Tibial artery (tissue), 4 donors: ENCODE measurements around the gene MDN1.
"Not testable (repeated sequence)": the region's sequence is repeated elsewhere in the genome, so short reads cannot be mapped to it uniquely, and the experiment has no call there.

Experiments
- DNase-seq, 2 donors: peaks; one replicate each; pipeline ENCODE4 v3.0.0-alpha.2; 2019
- H3K27ac ChIP-seq, 2 donors: fragments of 200-600 bp; sonication (generic) in 1 of 2; 1 replicate in 1 of 2; 2 replicates in 1 of 2; pipeline ENCODE4 v1.5.1; 2018 to 2019; ENCODE audit warnings: mild to moderate bottlenecking in 1 of 2
- H3K27me3 ChIP-seq, 2 donors: fragments of 200-600 bp; sonication (generic) in 1 of 2; one replicate each; pipeline versions ENCODE4 v1.5.1 to v1.6.0; 2016 to 2019
- H3K36me3 ChIP-seq, 3 donors: fragments of 200-600 bp; sonication (generic) in 2 of 3; one replicate each; pipeline ENCODE4 v1.5.1; 2016 to 2019; ENCODE audit warnings: mild to moderate bottlenecking in 2 of 3
- H3K4me1 ChIP-seq, 4 donors: fragments of 200-600 bp; sonication (generic) in 2 of 4; 1 replicate in 3 of 4; 2 replicates in 1 of 4; pipeline ENCODE4 v1.5.1; 2016 to 2019
- H3K4me3 ChIP-seq, 2 donors: fragments of 200-600 bp; sonication (generic) in 1 of 2; 1 replicate in 1 of 2; 2 replicates in 1 of 2; pipeline ENCODE4 v1.5.1; 2018 to 2019; ENCODE audit warnings: mild to moderate bottlenecking in 2 of 2
- H3K9me3 ChIP-seq, 3 donors: fragments of 200-600 bp; sonication (generic) in 1 of 3; one replicate each; pipeline ENCODE4 v1.5.1; 2016 to 2019
- CTCF ChIP-seq, 2 experiments: fragments of 200-600 bp in 1 of 2; fragments of 450-650 bp in 1 of 2; IDR thresholded peaks; one replicate each; pipeline ENCODE4 v1.5.1; 2017 to 2019; ENCODE audit warnings: antibody characterized with exemption in 2 of 2, mild to moderate bottlenecking in 1 of 2, moderate library complexity in 1 of 2
- intact Hi-C: fragments of 100-400 bp; cut with DNase I; formaldehyde crosslinking; loops from one replicate; pipeline ENCODE4 v1.15.0; 2023; ENCODE audit warnings: low total_unique reads

The MDN1 gene

DNA sequence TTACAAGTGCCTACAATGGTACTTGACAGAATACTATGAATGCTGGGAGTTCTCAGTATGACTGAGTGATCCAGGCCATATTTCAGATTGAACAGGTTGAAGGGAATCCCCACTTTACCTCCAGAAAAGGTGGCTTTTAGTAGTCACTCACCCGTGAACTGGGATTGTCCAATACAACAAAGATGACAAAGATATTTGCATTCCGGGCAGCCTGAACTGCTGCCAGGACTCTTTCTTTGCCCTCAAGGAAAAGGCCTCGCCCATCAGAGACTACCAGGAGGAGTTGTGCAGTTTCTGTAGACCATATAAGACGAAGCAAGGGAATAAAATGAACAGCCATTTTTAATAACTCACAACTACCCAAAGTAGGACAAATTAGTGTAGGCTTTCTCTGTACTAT is 174.7 kb downstream of the MDN1 start:
- Histone ChIP-seq H3K27me3 (no peaks in the 10 kb centered on the region), H3K4me3 (no peak overlapping the region)

GRCh38 chr6:89643406-89643805 is 176.2 kb downstream of the MDN1 start:
- peaks cover 40 to 67% (median 43%) of the 10 kb centered on the region in 3 donors for H3K36me3 ChIP-seq
- H3K27ac ChIP-seq, result no peak overlapping the region
- no peaks in the 10 kb centered on the region for H3K9me3 ChIP-seq
- peaks cover 0 to 10% (median 4%) of the 10 kb centered on the region in 4 donors for H3K4me1 ChIP-seq
- no peak for DNase-seq
- TF ChIP-seq CTCF (IDR thresholded peaks at IDR 0.05), result no peak
- intact Hi-C loops, result loop anchor here (10.0 kb wide), 1 partner anchor 299 kb away; no protein-coding TSS in a partner anchor
- no peaks in the 10 kb centered on the region for H3K27me3 ChIP-seq
- H3K4me3 ChIP-seq, result no peak overlapping the region

More for the DNA sequence above, 174.7 kb downstream of the MDN1 start:
- Histone ChIP-seq H3K27ac (no peak overlapping the region), H3K9me3 (no peaks in the 10 kb centered on the region), H3K36me3 (peaks cover 46 to 80% (median 49%) of the 10 kb centered on the region in 3 donors), H3K4me1 (no peaks in the 10 kb centered on the region)
- DNase-seq, result no peak
- TF ChIP-seq CTCF (IDR thresholded peaks at IDR 0.05), result no peak
- intact Hi-C loops, result loop anchor here (10.0 kb wide), 1 partner anchor 300 kb away; no protein-coding TSS in a partner anchor

DNA sequence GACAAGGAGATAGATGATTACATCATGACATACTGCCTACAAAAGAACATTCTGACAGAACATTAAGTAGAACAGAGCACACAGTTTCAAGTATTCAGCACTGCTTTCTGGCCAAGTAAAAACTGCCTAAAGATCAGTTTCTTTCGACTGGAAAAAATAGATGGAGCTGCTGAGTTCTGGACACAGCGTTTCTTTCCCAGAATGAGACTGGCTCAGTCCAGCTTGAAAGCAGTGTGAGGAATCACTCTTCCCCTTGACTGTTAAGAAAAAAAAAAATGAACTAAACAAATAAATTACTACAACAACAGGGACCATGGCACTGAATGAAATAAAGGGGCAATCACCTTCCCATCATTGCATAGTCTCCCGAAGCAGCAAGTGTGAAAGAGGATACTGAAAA is 176.6 kb downstream of the MDN1 start:
- Histone ChIP-seq H3K4me1 (peaks cover 0 to 11% (median 6%) of the 10 kb centered on the region in 4 donors), H3K36me3 (peaks cover 39 to 62% (median 40%) of the 10 kb centered on the region in 3 donors), H3K9me3 (no peaks in the 10 kb centered on the region), H3K27ac (no peak overlapping the region), H3K27me3 (no peaks in the 10 kb centered on the region), H3K4me3 (no peak overlapping the region)
- intact Hi-C loops, result loop anchor here (10.0 kb wide), 1 partner anchor 298 kb away; no protein-coding TSS in a partner anchor
- no peak for TF ChIP-seq CTCF (IDR thresholded peaks at IDR 0.05)
- no peak for DNase-seq

DNA sequence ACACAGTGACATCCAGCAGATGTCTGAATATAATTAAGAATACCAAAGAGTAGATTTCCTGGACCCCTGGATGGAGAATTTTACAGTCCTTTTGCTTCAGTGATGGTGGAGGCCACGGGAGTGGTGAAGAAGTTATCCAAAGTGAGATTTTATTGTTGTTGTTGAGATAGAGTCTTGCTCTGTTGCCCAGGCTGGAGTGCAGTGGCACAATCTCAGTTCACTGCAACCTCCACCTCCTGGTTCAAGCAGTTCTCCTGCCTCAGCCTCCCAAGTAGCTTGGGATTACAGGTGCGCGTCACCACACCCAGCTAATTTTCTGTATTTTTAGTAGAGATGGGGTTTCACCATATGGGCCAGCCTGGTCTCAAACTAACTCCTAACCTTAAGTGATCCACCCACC is 178.0 kb downstream of the MDN1 start:
- H3K36me3 ChIP-seq, result peaks cover 27 to 50% (median 28%) of the 10 kb centered on the region in 3 donors
- intact Hi-C loops, result loop anchor here (10.0 kb wide), 1 partner anchor 297 kb away; no protein-coding TSS in a partner anchor

DNA sequence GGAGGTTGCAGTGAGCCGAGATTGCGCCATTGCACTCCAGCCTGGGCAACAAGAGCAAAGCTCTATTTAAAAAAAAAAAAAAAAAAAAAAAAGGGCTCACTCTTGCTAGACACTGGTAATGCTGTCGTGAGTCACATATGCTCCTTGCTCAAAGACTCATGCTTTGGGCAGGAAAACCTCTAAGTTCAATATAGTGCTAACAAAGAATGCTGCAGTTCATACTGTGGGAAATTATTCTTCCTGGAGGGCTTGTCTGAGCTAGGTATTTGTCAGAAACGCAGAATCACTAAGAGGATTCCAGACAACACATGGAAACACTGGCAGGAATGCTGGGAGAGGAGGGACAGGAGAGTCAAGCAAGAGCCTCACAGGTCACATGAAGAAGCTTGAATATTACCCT is 178.8 kb downstream of the MDN1 start:
- intact Hi-C loops, result loop anchor here (10.0 kb wide), 1 partner anchor 296 kb away; no protein-coding TSS in a partner anchor
- H3K4me1 ChIP-seq, result peaks cover 0 to 25% (median 8%) of the 10 kb centered on the region in 4 donors
- peaks cover 19 to 50% (median 24%) of the 10 kb centered on the region in 3 donors for H3K36me3 ChIP-seq
- no peak for DNase-seq
- no peaks in the 10 kb centered on the region for H3K27me3 ChIP-seq
- H3K27ac ChIP-seq, result no peak overlapping the region
- no peak overlapping the region for H3K4me3 ChIP-seq
- no peaks in the 10 kb centered on the region for H3K9me3 ChIP-seq
- no peak for TF ChIP-seq CTCF (IDR thresholded peaks at IDR 0.05)

More for the DNA sequence above, 178.0 kb downstream of the MDN1 start:
- not testable (repeated sequence) for DNase-seq, H3K27ac ChIP-seq, H3K4me3 ChIP-seq, H3K9me3 ChIP-seq, H3K27me3 ChIP-seq
- H3K4me1 ChIP-seq, result peaks cover 0 to 25% (median 8%) of the 10 kb centered on the region in 4 donors

DNA sequence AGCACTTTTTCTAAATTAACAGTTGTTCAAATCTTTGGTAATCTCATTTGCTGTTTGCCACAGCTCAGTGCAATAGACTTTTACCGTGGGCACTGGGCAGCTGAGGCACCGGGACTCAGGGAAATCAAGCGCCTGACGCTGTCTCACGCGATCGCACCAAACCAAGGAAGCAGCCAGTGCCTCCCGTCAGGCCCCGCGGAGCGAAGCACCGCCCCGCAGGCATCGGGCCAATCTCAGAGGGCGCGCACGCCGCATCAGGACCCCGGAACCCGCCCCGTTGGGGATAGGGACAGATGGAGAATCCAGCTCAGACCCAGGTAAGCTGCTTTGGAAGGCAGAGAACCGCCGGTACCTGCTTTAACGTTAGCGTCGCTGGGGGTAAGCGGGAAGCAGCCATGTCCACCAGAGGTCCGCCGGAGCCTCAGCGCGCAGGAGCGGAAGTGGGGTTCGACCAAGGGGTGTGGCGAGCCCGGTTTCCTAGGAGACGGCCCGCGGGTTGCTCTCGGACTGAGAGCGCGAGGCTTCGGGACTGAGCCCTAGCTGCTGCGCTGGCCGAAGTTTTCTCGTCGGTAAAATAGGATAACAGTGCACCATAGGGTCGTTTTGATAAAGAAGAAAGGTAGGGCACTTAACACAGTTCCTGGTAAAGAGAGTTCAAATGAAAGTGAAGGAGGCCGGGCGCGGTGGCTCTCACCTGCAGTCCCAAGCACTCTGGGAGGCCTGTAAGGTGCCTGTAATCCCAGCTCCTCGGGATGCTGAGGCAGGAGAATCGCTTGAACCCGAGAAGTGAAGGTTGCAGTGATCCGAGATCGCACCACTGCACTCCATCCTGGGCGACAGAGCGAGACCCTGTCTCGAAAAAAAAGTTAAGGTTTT is 181.0 kb downstream of the MDN1 start, which contains the start of gene LYRM2:
Gene LYRM2 (minus strand): TSS at position 428 of the 876 bp plus-strand sequence. CDS start 31 bp downstream, at position 397.
- H3K27me3 ChIP-seq, result no peaks in the 10 kb centered on the region
- peak within 1 kb of the TSS; percentile 59 to 62 for H3K4me3 ChIP-seq
- DNase-seq, result peak; percentile 93 to 98
- H3K36me3 ChIP-seq, result peaks cover 3 to 42% (median 8%) of the 10 kb centered on the region in 3 donors
- peak; percentile 8 to 30 for TF ChIP-seq CTCF (IDR thresholded peaks at IDR 0.05)
- H3K9me3 ChIP-seq, result no peaks in the 10 kb centered on the region
- H3K4me1 ChIP-seq, result peaks cover 0 to 25% (median 8%) of the 10 kb centered on the region in 4 donors
- peak within 1 kb of the TSS; percentile 89 to 90 for H3K27ac ChIP-seq
- intact Hi-C loops, result no loop called here
